Activated CD8-positive, alpha-beta memory T cell treated with anti-CD3 and anti-CD28 coated beads for 4 hours (primary cell): Measurements from ENCODE around the gene SIM2.

ENCODE experiments used
- DNase-seq, 2 donors: peaks; one replicate each; pipeline ENCODE4 v3.0.0-alpha.2; 2020; ENCODE audit warnings: low read depth in 2 of 2

Gene SIM2

DNA sequence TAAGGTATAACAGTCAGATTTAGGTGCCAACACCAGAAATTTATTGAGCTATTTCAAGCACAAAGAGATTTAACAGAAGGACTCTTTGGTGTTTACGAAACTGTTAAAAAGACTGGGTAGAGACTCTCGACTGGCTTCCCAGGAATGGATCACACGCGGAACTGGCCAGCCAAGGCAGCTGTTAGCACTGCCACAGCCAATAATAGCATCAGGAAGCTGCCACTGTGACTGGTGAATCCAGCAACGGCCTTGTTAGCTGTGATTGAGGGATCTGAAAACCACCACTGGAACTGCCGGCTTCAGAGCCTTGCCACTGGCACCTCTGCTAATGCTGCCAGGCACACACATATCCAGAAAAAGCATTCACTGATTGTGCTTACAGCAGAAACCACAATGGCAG lies 10.6 kb upstream of the SIM2 start:
- no peak for DNase-seq

DNA sequence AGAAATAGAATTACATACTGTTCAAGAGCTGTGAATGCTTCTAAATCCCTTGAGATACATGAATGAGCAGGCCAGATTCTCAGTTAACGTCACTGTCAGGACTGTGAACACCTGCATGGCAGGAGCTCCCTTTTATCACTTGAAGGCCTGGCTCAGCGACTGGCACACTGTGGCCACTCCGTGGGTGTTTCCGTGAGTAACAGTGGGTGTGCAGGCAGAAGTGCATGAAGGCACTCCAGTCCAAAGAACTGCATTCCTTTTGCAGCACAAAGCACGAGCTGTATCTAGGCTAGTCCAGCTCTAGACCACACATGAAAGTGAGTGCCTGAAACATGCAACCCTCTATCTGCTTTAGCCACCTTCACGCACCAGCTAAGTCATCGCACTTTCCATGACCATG lies 9.6 kb upstream of the SIM2 start:
- no peak for DNase-seq

DNA sequence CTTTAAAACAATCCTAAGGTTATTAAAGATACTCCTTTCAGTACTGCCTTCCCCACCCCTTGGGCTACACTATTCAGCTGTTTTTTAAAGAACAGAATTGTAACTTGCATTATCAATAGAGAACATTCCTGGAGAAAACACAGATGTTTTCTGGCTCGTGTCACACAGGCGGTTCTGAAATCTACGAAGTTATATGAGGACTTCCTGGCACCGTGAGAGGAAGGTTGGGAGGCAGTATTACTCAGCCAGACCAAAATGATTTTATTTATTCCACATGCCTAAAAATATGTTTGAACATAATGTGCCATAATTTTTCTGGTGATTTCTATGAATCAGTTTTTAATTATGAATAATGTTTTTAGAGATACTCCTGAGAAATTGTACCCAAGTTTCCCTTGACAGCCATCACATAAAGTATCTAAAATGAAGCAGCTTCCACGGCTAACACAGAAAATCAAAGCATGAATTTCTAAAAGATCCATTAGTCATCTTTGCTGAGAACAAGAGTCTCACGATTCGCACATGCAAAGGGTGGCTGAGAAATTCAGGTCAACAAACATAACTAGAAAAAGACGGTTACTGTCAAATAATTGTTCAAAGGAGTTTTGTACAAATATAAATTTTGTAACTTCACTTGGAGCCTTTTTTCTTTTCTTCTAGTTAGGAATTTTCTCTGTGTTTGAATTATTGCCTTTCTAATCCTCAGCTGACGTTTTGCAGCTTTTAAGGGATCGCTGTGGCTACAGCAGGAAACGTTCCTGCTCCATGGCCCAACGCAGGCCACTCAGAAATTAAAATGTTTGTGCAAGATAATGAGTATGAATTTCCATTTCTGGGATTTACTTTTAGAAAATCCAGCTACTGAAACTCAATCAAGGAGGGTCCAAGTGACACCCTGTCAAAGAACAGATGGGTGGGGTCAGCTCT lies 8.0 kb upstream of the SIM2 start:
- no peak for DNase-seq

DNA sequence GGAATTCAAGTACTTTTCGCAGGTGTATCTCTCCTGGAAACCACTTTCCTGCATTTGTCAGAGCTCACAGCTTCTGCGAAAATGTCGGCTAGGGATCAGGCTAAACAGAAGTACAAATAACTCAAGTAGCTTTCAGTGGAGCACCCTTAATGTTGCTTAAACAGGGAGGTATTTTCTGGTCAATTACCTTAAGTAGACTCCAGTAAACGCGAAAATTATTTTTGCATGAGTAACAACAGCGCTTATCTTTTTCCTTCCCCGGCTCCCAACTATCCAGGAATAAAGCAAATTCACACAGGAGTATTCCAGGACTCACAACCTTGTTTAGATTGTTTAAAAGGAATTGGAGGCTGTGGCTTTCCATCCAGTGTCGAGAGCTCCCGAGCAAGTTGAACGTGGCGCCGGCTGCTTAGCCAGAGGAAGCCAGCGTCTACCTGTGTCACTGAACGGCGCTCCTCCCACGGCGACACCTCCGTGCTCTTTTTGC lies 7.3 kb upstream of the SIM2 start:
- DNase-seq = no peak

DNA sequence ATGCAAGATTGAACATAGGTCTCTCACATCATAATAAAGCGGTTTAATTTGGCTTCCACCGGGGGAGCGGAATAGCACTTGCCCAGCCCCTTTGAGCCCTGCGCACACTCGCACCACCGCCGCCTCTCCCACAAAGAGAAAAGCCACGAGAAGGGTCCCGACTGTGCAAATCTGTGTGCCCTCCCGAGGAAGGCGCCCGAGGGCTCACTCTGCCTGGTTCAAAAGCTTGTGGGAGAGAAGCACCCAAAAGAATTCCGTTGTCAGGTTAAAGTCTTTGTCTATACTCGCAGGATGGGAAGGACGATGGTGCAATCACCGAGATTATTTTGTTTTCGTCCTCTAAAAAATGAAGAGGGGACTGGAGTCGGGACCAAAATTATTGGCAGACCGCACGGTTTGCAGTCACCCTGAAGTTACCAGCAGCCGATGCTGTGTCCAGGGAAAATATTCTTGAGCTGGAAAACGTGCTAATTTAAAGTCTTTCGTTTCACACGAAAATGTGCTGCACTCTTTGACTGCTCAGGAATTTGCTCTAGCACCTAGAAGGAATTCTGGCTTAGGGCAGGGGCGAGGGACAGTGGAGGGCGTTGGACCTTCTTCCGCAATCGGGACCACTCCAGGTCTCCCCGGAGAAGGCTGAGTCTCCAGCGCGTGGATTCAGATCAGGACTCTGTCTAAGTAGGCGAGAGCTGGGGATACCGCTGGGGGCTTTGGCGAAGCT lies 6.6 kb upstream of the SIM2 start:
- no peak for DNase-seq

DNA sequence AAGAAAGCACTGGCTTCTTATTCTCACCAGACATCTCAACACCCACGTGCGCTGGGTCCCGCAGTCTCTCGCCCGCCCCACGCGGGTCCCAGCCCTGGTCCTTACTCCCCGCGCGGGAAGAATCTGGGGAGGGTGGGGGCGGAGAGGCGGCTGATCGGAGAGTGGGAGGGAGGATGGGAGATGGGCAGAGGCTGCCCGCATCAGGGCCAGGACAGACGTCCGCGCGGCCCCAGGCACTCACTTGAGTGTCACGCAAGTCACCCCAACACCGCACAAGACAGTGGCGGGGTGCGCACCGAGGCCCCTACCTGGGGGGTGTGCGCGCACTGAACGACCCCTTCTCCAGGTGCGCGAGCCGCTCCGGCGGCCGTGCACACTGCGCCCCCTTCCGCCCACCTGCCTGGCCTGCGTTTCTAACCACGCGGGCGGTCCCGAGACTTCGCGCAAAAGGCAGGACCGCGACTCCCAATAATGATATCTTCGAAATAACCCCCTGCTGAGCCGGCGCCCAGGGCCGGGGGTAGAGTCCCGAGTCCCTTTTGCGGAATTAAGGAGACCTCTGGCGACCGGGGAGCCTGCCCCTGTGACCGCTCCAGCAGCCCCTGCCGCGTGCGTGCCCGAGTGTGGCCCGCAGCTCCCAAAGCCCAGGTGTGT lies 6.0 kb upstream of the SIM2 start:
- no peak for DNase-seq

DNA sequence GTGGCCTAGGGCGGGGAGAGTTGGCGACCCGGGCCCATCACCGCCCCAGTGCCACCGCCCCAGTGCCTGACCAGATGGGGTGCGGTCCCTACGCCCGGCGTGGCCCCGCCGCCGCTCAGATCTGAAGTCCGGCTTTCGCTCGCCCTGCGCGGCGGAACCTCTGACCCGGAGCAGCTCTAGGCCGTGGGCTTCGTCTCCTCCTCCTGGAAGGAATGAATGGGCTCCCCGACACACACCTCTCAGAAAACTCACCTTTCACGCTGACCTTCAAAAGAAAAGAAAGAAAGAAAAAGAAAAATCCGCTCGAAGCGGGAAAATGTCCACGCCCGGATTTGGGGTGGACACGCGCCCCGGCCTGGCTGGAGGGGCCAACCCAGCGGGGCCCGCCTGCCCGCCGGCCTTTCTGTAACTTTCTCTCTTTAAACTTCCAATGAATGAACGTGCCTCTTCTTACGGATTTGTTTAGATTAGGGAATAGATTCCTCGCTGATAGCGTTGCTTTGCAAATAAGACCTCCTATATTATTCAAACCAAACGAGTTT lies 5.4 kb upstream of the SIM2 start:
- DNase-seq = no peak

DNA sequence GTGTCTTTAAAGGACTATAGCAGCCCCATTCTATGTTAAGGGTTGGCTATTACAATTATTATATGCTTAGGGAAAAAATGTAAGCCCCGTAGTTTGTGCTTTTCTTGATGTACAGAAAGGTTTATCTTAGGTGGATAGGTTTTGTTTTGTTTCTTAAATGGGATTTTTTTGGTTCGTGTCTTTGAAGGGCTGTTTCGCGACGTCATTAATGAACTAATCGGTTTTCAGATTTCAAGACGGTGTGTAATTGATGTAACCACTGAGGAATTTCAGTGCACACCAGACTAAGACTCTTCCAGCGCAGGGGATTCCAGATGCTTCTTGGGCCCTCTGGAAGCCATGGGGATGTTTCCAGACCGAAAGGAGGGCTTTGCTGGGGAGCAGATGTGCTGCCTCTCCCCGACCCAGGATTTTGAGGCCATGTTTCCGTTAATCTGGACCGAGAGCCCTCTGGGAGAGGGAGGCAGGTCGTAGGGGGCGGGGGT lies 4.8 kb upstream of the SIM2 start:
- DNase-seq = no peak

DNA sequence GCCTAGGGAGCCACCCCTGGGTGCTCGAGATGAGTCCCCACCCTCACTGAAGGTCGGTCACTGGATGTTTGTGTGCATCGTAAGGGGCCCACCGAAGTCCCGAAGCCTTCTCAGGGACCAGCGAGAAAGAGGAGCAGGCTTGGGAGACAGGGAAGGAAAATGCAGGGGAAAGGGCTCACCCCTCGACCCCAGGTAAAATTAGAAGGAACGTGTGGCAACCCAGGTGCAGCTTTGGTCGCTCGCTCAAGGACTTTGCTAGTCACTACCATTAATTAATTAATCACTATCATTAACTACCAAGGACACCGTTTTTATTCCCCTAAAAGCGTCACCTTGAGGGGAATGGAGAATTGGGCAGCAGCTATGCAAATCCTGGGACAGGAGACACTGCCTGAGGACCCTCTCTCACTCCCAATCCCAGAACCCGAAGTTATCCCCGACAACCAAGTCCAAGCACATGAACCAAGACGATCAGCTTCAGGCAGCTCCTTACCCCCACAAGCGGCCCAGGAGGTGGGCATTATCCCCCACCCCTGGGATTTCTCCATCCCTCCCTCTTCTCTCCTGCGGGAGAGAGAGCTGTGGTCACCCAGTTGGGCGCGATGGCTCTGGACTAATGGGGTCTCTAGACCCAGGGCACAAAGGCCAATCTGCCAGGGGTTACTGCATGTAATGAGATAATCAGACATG lies 4.2 kb upstream of the SIM2 start:
- no peak for DNase-seq

DNA sequence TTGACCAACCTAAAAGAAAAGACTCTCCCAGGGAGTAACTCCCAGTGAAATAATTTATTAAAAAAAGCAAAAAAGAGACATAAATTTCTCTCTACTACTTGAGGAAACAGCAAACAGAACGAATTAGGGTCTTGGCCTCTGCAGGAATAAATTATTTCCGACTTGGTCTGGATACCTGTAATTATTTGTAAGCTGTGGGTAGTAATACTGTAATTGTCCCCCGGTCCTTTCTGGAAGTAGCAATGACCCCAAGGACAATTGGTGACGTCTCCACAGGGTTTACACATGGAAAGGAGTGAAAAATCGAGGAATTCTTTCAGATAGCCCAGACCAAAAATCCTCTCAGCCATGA lies 3.7 kb upstream of the SIM2 start:
- DNase-seq = no peak

DNA sequence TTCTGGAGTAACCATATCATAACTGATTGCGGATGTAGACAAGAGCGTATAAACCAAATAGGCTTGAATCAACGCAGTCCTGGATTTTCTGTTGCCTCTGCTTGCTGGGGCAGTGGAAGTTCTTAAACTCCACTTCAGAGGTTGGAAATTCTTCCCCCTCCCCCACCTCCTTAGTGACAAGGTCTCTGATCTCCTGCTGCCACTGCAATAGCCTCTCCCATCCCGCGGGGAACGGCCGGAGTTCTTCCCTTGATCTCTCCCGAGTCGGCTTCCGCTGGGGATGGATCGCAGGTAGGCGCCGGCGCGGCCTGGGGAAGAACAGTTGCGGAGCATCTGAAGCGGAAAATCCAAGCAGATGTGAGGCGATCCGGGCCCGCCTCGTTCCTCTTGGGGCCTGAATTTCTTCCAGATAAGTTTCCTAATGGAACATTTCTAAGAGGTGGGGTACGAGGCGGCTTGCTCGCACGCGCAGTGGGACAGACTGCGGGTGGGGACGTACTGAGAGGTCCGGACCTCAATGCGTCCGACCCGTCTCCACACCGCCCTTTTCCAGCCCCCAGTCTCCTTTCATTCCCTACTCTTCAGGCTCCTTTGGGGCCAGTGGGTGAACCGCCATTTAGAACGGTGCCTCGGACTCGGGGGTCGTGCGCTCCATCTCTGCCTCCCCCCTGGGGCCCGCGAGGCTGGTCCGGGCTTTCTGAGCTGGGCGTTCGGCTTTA lies 3.1 kb upstream of the SIM2 start:
- DNase-seq = no peak

DNA sequence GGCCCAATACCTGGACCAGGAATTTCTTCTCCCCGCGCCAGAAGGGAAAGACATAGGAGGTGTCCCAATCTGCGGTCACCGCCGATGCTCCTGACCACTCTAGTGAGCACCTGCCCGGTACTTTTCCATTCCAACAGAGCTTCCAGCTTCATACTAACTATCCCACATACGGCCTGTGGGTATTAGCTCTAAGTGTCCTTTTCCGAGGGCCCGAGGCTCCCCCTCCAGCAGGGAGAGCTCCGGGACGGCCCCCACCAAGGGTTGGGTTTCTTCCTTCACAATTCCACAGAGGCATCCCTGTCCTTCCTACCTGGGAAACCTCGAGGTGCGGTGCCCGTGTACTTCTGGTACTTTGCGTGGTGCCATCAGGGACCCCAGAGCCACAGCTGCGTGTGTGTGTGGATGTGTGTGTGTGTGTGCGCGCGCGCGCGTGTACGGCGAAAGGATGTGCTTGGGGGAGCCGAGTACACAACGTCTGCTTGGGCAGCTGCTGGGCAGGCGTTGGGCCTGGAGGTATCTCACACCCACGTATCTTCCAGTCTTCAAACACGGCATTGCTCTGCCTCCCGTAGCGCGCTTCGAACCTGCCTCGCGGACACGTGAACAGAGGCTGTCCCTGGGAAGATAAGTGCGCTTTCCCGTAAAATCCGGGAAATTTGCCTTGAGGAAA lies 2.4 kb upstream of the SIM2 start:
- DNase-seq = no peak

DNA sequence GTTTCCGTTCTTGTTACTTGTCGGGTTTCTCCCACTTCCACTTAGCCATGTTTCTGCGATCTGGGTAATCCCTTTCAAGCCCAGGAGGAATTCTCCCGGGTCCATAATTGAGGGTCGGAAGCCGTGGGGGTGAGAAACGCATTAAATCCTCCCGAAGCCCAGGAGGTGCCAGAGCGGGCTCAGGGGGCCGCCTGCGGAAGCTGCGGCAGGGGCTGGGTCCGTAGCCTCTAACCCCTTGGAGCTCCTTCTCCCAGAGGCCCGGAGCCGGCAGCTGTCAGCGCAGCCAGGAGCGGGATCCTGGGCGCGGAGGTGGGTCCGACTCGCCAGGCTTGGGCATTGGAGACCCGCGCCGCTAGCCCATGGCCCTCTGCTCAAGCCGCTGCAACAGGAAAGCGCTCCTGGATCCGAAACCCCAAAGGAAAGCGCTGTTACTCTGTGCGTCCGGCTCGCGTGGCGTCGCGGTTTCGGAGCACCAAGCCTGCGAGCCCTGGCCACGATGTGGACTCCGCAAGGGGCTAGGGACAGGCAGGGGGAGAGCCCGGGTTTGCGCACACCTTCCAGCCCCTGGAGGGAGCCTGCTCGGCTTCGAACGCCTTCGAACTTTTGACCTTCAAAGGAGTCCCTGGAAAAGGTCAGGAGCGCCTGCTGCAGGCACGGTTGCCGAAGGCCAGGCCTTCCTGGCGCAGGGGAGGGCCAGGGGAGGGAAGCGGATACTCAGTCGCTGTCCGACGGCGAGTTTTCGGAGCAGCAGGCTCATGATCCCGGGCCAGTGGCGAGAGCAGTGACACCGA lies 1.7 kb upstream of the SIM2 start:
- DNase-seq = no peak

DNA sequence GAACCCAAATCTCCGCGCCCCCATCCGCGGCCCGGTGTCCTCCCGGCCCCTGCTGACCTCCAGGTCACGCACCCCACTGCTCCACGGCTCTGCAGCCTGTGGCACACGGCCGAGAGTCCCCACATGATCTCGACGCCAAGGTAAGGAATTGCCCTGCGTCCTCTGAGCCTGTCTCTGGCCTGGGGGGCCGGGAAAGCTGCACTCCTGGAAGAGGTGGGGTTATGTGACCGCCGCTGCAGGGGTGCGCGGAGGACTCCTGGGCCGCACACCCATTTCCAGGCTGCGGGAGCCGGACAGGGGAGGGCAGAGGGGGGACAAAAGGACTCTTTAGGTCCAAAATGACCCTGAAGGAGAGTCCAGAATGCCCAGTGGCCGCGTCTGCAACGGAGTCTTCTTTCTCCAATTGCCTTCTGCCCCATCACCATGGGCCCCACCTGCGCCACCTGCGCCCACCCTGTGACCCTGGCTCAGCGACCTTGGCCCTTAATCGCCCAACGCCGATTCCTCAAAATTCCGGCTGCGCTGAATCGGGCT lies 997 bp upstream of the SIM2 start:
- no peak for DNase-seq

DNA sequence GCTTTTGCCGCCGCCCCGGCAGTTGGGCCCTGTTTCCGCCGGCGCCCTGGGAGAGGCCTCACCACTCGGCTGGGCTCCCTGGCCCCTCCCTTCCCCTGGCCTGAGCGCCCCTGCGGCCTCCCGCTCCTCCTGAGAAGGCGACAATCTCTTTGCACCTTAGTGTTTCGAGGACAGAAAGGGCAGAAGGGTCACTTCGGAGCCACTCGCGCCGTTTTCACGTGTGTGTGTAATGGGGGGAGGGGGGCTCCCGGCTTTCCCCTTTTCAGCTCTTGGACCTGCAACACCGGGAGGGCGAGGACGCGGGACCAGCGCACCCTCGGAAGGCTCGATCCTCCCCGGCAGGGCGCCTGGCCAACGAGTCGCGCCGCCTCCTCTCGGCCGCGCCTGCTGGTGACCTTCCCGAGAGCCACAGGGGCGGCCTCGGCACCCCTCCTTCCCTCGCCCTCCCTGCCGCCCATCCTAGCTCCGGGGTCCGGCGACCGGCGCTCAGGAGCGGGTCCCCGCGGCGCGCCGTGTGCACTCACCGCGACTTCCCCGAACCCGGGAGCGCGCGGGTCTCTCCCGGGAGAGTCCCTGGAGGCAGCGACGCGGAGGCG lies 432 bp upstream of the SIM2 start:
- DNase-seq = no peak

DNA sequence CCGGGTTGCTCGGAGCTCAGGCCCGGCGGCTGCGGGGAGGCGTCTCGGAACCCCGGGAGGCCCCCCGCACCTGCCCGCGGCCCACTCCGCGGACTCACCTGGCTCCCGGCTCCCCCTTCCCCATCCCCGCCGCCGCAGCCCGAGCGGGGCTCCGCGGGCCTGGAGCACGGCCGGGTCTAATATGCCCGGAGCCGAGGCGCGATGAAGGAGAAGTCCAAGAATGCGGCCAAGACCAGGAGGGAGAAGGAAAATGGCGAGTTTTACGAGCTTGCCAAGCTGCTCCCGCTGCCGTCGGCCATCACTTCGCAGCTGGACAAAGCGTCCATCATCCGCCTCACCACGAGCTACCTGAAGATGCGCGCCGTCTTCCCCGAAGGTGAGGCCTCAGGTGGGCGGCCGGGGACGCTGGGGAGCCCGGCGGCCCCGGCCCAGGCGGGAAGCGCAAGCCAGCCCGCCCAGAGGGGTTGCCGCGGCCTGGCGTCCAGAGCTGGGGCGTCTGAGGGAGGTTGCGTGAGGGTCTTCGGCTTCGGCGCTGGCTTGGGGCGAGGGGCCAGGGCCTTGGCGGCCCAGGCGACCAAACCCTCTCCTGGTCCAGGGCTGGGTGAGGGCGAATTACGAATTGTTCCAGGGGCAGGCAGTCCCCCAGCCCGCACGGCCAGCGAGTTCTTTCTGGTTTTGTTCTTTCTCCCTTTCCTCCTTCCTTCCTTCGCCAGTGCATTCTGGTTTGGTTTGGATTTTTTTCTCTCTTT lies 805 bp downstream of the SIM2 start:
- DNase-seq = no peak

DNA sequence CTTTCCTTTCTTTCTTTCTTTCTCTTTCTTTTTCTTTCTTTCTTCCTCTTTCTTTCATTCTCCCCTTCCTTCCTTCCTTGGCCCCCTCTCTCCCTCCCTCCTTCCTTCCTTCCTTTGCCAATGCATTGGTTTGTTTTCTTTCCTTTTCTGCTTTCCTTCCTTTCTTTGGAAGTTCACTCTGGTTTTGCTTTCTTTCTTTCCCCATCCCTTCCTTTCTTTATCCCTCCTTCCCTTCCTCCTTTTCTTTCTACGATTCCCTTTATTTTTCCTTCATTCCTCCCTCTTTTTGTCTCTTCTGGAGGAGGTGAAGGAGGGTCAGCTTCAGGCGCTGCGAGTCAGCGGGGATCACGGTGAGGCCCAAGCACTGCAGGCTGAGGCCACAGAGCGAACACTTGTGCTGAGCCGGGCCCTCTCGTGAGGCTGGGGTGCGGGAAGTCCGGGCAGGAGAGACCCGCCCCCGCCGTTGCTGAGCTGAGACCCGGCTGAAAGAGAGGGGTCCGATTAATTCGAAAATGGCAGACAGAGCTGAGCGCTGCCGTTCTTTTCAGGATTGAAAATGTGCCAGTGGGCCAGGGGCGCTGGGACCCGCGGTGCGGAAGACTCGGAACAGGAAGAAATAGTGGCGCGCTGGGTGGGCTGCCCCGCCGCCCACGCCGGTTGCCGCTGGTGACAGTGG lies 1.5 kb downstream of the SIM2 start:
- no peak for DNase-seq
